Measurements from ENCODE around the gene KLHL18.

DNA sequence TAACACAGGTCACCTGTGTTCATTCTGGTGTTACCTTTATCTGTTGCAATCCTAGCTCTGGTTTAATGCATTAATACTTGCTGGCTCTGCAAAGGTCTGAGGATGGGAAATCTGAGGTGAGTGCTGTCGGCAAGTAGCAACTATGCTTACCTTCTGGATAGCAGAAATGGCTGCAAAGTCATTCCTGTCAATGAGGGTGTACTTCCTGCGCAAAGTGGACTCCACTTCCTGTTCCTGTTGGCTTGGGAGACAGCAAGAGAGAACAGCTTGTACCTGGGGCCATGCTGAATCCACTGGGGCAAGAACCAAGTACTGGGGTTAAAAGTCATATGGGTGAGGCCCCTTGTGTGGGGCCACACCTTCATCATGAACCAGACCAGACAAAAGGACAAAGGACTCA is 37.5 kb upstream of the KLHL18 start:
- TF ChIP-seq POLR2A (IDR thresholded peaks at IDR 0.05; ENCODE audit: low read length) (no peak), GATA1 (IDR thresholded peaks at IDR 0.05; ENCODE audit: low read depth, low read length) (no peak)
